Superior temporal gyrus (tissue), 1 donor: Measurements from ENCODE around the gene CRYM.
"Not testable (repeated sequence)": the region's sequence is repeated elsewhere in the genome, so short reads cannot be mapped to it uniquely, and the experiment has no call there.

Experiments
- DNase-seq: peaks from one replicate; pipeline ENCODE4 v3.0.0-alpha.2; 2016; ENCODE audit errors: extremely low spot score

Gene CRYM

DNA sequence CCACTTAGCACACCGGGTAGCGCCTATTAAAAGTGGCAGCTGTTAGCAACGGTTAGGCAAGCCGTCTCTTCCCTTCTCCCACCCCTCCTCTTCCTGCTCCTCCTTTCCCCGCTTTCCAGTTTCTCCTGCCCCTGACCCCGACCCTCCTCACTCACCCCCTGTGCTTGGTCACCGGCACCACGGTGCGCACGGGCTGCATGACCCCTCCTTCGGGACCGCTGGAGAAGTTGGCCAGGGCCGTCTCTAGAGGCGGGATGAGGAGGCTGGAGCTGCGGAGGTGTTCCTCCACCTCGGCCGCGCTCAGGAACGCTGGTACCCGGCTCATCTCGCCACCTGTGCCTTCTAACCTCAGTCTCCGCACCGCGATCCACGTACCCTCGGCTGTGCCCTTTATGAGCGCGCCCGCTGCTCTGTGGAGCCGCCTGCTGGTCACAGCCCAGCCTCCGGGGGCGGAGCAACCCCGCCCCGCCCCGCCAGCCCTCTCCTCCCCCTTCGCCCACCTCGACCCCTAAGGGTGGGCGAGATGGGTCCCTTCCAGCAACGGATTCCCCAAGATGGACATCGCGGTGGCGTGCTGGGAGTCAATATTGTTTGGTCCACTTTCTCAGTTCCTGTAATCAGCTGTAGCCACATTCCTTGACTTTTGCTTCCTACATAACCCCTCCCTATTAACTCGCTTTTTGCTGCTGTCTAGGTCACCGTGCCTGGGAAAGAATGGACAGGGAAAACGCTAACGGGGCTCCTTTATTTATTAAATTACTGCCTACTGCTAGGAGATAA is at the start of gene CRYM:
Gene CRYM, minus strand, starts transcription at position 364 of the 780 bp plus-strand sequence. Its CDS starts 39 bp downstream, at position 325.
- no peak for DNase-seq

DNA sequence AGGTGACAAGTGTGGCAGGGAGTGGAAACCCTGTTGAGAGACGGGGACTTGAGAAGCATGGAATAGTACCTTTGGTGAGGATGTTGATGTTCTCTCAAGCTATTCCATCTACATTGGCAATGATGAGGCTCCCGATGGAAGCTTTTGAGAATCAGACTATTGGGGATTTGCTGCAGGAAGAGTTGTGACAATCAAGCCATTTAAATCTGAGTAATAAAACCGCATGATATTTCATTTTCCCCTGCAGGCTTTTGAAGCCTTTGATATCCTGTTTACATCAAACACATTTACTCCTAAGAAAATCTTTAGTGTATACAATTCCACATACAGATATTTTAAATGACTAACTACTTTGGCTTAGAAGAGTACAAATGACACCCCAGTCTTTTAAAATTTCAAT is 49.0 kb upstream of the CRYM start:
- no peak for DNase-seq

DNA sequence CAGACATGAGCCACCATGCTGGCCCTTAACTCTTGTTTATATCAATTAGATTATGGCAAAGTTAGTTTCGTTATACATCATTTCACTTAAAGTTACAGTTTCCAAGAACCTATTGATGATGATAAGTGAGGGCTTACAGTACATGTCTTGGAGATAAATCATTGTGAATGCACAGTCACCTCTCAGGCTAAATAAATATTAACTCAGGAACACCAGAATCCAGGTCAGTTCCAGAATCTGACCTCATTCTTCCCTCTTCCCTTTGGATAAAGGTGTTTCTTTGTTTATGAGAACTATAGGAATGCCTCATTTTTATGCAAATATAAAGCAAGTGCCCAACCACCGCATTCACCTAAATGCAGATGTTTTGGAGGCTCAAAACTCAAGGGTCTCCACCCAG is 48.4 kb upstream of the CRYM start:
- no peak for DNase-seq

DNA sequence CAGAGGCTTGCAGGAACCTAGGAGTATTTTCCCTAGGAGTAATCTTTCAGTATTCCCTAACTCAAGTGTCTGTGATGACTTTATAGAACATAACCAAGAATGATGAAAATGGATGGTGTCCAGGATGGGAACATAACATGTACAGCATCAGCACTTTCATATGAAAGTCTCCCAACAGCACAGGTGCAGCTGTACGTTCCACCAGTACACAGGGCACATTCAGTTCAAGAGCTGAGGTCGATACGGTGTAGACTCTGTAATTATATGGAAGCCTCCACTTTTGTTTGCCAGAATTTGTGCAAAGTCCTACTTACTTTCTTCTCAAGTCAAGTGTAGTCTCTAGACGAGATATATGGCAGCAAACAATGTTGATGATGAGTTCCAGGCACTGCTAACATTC is 46.2 kb upstream of the CRYM start:
- no peak for DNase-seq

DNA sequence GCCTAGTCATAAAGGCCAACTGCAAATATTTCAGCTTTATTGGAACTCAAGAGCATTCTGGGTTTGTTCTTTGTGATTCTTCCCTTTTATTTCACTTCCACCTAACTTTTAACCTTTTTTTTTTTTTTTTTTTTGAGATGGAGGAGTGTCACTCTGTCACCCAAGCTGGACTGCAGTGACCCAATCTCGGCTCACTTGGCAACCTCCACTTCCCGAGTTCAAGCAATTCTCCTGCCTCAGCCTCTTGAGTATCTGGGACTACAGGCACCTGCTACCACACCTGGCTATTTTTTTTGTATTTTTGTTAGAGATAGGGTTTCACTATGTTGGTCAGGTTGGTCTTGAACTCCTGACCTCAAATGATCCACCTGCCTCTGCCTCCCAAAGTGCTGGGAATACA is 44.2 kb upstream of the CRYM start:
- not testable (repeated sequence) for DNase-seq

DNA sequence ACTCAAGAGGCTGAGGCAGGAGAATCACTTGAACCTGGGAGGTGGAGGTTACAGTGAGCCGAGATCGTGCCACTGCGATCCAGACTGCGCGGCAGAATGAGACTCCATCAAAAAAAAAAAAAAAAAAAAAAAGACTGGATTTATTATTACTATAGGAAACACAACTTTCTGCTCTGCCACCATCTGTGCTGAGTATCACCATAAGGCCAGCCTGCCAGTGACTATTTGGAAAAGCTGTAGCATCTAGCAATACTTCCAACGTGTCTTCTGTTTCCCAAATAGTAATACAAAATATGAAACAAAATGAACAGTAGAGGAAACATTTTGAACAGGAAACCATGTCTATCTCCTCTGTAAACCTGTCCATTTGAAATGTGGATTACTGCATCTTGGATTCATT is 43.6 kb upstream of the CRYM start:
- DNase-seq: no peak

DNA sequence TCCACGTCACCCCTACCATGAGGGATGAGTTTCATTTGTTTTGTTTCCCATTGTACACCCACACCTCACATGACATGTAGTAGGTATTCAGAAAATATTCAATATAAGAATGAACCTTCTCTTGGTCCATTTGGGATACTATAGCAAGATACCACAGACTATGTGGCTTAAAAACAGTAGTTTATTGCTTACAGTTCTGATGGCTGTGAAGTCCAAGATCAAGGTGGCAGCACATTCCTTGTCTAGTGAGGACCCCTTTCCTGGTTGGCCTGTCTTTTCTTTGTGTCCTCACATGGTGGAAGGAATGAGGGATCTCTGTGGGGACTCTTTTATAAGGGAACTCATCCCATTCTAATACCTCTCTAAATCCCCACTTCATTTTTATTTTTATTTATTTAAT is 36.2 kb upstream of the CRYM start:
- no peak for DNase-seq

DNA sequence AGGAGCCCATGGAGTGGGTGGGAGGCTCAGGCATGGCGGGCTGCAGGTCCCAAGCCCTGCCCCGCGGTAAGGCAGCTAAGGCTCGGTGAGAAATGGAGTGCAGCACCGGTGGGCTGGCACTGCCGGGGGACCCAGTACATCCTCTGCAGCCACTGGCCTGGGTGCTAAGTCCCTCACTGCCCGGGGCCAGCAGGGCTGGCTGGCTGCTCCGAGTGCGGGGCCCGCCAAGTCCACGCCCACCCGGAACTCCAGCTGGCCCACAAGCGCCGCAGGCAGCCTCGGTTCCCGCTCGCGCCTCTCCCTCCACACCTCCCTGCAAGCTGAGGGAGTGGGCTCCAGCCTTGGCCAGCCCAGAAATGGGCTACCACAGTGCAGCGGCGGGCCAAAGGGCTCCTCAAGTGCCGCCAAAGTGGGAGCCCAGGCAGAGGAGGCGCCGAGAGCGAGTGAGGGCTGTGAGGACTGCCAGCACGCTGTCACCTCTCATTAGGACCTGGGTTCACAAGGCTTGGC is 34.8 kb upstream of the CRYM start:
- DNase-seq: not testable (repeated sequence)

DNA sequence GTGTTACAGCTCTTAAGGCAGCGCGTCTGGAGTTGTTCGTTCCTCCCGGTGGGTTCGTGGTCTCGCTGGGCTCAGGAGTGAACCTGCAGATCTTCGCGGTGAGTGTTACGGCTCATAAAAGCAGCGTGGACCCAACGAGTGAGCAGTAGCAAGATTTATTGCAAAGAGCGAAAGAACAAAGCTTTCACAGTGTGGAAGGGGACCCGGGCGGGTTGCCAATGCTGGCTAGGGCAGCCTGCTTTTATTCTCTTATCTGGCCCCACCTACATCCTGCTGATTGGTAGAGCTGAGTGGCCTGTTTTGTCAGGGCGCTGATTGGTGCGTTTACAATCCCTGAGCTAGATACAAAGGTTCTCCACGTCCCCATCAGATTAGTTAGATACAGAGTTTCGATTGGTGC is 34.0 kb upstream of the CRYM start:
- DNase-seq: not testable (repeated sequence)

DNA sequence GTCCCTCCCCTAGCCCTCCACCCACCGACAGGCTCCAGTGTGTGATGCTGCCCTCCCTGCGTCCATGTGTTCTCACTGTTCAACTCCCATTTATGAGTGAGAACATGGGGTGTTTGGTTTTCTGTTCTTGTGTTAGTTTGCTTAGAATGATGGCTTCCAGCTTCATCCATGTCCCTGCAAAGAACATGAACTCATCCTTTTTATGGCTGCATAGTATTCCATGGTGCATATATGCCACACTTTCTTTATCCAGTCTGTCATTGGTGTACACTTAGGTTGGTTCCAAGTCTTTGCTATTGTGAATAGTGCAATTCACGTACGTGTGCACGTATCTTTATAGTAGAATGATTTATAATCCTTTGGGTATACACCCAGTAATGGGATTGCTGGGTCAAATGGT is 28.6 kb upstream of the CRYM start:
- not testable (repeated sequence) for DNase-seq

DNA sequence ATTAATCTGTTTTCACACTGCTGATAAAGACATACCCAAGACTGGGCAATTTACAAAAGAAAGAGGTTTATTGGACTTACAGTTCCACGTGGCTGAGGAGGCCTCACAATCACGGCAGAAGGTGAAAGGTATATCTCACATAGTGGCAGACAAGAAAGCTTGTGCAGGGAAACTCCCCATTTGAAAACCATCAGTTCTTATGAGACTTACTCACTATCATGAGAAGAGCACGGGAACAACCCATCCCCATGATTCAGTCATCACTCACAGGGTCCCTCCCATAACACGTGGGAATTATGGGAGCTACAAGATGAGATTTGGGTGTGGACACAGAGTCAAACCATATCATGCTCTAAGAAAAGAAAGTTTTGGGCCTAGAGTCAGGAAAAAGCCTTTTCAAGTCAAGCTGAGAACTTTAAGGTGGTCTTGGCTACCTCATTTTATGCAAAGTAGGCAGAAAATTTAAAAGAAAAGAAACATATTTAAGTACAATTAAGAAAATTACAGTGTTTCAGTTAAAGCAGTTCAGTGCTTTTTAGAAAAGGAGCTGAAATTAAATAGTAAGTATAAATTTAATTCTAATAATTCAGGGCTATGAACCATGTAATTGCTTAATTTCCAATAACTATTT is 24.9 kb upstream of the CRYM start:
- no peak for DNase-seq

DNA sequence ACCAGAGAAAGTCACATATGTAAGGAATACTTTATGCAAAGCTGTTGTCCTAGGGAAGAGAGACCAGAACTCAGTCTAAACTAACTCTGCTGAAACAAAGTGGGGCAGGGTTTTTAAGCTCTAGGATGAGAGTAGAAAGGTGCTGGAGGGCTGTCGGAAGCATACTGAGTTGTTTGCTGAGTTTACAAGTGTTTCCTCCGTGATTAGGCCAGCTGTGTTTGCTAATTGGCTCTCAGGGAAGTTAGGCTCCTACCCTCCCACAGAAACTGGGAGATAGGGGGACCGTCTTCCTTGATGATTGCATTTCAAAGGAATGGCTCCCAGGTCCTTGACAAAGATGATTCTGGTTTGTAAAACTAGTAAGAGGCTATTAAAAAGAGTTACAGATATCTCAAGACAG is 24.4 kb upstream of the CRYM start:
- DNase-seq: no peak

DNA sequence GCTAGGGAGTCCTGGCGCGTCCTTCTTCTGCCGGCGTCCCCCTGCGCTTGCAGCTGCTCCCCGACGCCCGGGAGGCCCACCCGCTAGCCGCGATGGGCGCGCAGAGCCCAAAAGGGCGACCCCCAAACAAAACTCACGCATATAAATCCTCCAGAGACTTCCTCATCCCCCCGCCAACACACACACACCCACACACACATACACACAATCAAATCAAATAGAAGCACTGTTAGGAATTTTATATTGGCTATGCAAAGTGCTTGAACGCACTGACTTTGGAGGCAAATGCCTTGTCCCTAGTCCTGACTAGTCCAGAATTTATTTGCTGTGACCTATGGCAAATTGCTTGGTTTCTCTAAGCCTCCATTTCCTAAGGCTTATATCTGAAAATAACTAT is 23.8 kb upstream of the CRYM start:
- DNase-seq: no peak

DNA sequence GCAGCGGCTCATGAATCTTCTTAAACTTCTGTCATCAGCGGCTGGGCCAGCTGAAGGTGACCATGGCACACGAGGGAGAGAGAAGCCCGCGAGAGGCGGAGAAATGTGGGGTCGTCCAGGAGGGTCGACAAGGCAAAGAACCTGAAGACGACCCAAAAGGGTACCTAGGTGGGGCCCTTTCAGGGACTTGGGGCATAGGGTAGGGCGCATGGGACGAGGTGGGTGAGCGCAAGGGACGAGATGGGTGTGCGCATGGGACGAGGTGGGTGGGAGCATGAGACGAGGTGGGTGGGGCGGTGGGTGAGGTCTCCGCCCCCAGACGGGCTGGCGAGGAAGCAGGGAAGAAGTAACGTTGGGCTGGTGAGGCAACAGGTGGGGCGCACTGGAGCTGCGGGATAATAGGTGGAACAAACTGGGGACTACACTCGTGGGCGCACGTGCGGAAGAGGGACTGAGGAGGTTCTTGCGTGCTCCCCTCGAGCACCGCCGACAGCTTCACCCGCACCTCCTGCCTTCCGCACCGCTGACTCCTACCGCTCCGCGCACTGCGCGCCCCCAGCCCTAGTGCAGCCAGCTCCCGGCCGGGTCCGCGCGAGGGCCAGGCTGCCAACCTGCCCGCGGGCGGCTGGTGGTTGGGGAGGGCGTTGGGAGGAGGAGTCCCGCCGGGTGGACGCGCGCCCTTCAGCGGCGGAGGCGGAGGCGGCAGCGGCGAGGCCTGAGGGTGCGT is 23.2 kb upstream of the CRYM start:
- no peak for DNase-seq

DNA sequence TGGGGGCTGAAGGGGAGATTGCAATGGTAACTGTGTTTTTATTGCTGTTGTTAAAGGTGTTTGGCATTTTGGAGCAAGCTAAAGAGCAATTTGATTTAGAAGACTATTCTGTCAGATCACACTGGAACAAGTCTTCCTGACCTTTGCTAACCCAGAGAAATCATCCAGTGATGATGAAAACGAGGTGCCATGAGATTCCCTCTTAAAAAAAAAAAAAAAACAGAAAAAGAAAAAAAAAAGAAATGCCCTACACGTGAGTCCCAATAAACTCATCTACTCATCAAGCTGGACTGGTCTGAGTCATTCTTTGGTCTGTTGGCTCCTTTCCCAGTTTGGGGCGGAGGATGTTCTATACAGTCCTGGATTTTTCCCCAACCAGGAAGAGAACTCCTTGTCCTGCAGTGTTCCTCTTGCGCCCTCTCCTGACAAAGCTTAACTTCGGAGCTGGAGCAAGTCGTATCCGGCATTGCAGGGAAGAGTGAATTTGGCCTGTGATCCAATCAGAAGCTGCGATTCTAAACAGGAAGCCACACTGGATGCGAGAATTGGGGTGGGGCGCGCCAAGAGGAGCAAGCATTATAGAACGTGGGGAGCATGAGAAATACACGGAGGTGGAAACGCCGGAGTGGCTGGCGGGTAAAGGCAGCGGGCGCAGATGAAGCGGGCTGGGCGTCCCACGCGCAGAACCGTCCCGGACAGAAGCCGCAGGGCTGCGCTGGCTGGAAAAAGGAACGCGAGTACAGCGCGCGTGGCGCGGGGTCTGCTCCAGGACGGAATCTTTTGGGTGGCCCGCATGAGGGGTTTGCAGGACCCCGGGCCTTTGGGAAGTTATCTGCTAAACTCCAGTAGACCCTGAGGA is 22.4 kb upstream of the CRYM start:
- peak; percentile 96 for DNase-seq

DNA sequence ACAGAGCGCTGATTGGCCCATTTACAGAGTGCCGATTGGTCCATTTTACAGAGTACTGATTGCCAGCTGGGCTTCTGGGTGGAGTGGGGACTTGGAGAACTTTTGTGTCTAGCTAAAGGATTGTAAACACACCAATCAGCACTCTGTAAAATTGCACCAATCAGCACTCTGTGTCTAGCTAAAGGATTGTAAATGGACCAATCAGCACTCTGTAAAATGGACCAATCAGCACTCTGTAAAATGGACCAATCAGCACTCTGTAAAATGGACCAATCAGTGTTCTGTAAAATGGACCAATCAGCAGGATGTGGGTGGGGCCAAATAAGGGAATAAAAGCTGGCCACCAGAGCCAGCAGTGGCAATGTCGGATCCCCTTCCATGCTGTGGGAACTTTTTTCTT is 11.7 kb upstream of the CRYM start:
- DNase-seq: not testable (repeated sequence)

DNA sequence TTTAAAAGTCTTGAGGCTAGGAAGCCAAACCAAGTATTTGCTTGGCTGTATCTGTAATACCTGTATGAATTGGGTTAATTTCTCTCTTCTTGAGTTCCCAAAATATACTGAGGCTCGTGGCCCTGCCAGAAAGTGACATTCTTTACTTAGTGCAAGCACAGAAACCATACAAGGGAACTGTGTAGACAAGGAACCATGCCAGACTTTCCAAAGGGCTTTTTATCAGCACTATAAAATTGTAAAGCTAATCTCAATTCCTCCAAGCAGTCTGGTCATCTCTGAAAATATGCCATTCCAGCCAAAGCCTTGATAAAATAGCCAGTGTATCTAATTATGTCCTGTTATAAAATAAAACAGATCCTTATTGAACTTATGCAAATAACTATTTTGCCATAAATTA is 7.2 kb upstream of the CRYM start:
- DNase-seq: no peak

DNA sequence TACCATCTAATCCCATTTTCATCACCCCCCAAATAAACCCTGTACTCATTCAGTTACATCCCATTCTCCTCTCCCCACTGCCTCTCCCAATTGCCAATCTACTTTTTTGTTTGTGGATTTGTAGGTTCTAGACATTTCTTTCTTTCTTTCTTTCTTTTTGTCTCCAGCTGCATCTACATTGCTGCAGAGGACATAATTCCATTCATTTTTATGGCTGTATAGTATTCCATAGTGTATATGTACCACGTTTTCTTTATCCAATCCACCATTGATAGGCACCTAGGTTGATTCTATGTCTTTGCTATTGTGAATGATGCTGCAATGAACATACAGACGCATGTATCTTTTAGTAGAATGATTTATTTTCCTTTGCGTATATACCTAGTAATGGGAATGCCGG is 6.3 kb upstream of the CRYM start:
- DNase-seq: no peak

DNA sequence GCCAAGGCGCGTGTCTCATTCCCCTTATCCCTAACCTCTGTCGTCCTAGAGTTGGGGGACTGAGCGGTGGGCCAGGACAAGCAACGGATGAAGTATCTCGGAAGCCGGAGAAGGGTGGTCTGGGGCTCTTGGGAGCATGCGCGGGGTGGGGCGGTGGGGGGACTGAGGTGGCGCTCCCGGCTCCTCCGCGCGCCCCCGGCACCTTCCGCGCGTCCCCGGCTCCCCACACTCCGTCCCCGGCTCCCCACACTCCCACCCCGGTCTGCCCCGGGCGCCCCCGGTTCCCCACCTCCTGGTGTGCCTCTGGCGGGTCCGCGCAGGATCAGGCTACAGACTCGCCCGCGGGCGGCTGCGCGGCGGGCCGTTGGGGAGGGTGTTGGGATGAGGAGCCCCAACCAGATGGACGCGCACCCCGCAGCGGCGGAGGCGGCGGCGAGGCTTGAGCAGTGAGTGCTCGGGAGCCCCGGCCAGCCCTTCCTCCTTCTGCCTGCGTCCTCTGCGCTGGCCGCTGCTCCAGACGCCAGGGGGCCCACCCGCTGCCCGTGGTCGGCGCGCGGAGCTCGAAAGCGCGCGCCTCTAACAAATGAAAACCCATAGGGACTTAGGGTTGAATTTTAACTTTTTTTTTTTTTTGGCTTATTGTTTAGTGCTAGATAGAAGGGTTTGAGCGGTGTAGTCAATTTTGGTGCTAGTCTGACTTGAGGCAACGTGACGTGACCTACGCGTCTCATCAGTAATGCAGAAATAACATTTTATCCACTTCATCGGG is 5.6 kb upstream of the CRYM start:
- DNase-seq: no peak

DNA sequence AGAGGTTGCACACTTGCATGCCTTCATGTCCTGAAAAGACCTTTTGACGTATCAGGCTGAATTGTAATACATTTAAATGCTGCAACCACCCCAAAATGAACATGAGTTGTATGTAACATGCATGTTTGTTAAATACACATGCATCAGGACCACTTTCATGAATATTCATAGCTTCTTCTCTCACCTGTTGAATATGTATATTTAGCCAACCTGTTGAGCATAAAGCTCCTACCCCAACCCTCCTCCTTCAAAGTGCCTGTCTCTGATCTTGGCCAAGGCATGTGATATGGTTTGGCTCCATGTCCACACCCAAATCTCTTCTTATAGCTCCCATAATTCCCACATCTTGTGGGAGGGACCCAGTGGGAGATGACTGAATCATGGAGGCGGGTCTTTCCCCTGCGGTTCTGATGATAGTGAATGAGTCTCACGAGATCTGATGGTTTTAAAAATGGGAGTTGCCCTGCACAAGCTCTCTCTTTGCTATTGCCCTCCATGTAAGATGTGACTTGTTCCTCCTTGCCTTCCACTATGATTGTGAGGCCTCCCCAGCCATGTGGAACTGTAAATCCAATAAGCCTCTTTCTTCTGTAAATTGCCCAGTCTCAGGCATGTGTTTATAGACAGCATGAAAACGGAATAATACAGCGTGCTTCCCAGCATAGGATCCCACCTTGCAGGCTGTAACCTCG is 3.8 kb upstream of the CRYM start:
- DNase-seq: no peak
